H1 (cell line): ENCODE data around the gene SPAG17. TPM values are rescaled to one million over a fixed set of nuclear protein-coding genes. Genes with fewer than 3 reads are reported as not detected.

Experiments used
- CTCF ChIA-PET: fragments of 300-600 bp; sonication (Branson Sonifier 250); formaldehyde crosslinking; loops from one replicate; lab custom pipeline; 2021; ENCODE audit not compliant: partially characterized antibody; lab: Charles Lee
- POLR2A ChIA-PET: fragments of 300-600 bp; sonication (Branson Sonifier 250); formaldehyde crosslinking; loops from one replicate; lab custom pipeline; 2021; ENCODE audit warnings: inconsistent platforms; ENCODE audit not compliant: partially characterized antibody; lab: Charles Lee
- DNase-seq, 2 experiments: peaks; one replicate each; pipeline versions ENCODE4 v3.0.0 to v3.0.0-alpha.2; 2010 to 2022; ENCODE audit warnings: low spot score in 2 of 2, low read depth in 1 of 2, mixed read lengths in 1 of 2
- FAIRE-seq: peaks from 2 replicates; lab custom pipeline; 2011; peaks lifted over from hg19 to GRCh38; lab: Jason Lieb, UNC
- H2AFZ ChIP-seq: 2 replicates; pipeline ENCODE4 v1.8.1; 2012; ENCODE audit warnings: low read length, inconsistent platforms
- H2AK5ac ChIP-seq: 2 replicates; pipeline ENCODE4 v1.6.1; 2013; ENCODE audit warnings: low read depth, low read length
- H2BK120ac ChIP-seq: replicated peaks from 2 replicates; pipeline ENCODE3; 2013; ENCODE audit warnings: low read depth, low read length, inconsistent platforms
- H2BK12ac ChIP-seq: 2 replicates; pipeline ENCODE4 v1.6.1; 2013; ENCODE audit warnings: low read depth, low read length
- H2BK15ac ChIP-seq: 2 replicates; pipeline ENCODE4 v1.6.1; 2013; ENCODE audit warnings: low read length
- H2BK20ac ChIP-seq: 2 replicates; pipeline ENCODE4 v1.6.1; 2013; ENCODE audit warnings: low read length
- H2BK5ac ChIP-seq: 2 replicates; pipeline ENCODE4 v1.6.1; 2013; ENCODE audit warnings: low read depth, low read length
- H3K14ac ChIP-seq: 2 replicates; pipeline ENCODE4 v1.6.1; 2013; ENCODE audit warnings: inconsistent platforms; ENCODE audit not compliant: insufficient read length
- H3K18ac ChIP-seq: 2 replicates; pipeline ENCODE4 v1.6.1; 2013; ENCODE audit warnings: low read length; ENCODE audit errors: extremely low read depth
- H3K23ac ChIP-seq: 2 replicates; pipeline ENCODE4 v1.6.1; 2013; ENCODE audit warnings: inconsistent platforms; ENCODE audit not compliant: insufficient read length
- H3K23me2 ChIP-seq: 2 replicates; pipeline ENCODE4 v1.6.1; 2013; ENCODE audit warnings: low read depth, low read length
- H3K27ac ChIP-seq: 2 replicates; pipeline ENCODE4 v1.6.1; 2011; ENCODE audit warnings: low read depth, low read length, inconsistent platforms
- H3K27me3 ChIP-seq, 4 experiments: replicated peaks in 1 of 4; 1 replicate in 1 of 4; 2 replicates in 3 of 4; pipeline versions ENCODE4 v1.6.1 to v1.8.1; 2011 to 2013; ENCODE audit warnings: low read length in 3 of 4, mild to moderate bottlenecking in 3 of 4, inconsistent platforms in 2 of 4, mixed read lengths in 2 of 4, moderate library complexity in 1 of 4; ENCODE audit not compliant: control insufficient read depth in 3 of 4, insufficient read depth in 3 of 4; ENCODE audit errors: extremely low read depth in 1 of 4
- H3K36me3 ChIP-seq, 4 experiments: 2 replicates each; pipeline versions ENCODE4 v1.6.1 to v1.8.1; 2011 to 2013; ENCODE audit warnings: mild to moderate bottlenecking in 4 of 4, low read length in 3 of 4, moderate library complexity in 2 of 4, control low read depth in 1 of 4, inconsistent platforms in 1 of 4; ENCODE audit not compliant: insufficient read depth in 4 of 4, control insufficient read depth in 2 of 4
- H3K4ac ChIP-seq: replicated peaks from 2 replicates; pipeline ENCODE3; 2013; ENCODE audit warnings: low read length, low read depth, mixed read lengths, inconsistent platforms; ENCODE audit not compliant: insufficient read length
- H3K4me1 ChIP-seq, 4 experiments: replicated peaks in 1 of 4; 1 replicate in 1 of 4; 2 replicates in 3 of 4; pipeline versions ENCODE4 v1.6.1 to v1.8.1; 2011 to 2013; ENCODE audit warnings: low read length in 3 of 4, inconsistent platforms in 2 of 4, mixed read lengths in 1 of 4; ENCODE audit not compliant: insufficient read depth in 4 of 4, control insufficient read depth in 3 of 4
- H3K4me2 ChIP-seq, 2 experiments: 2 replicates each; pipeline versions ENCODE4 v1.6.1 to v1.8.1; 2011 to 2013; ENCODE audit warnings: low read depth in 2 of 2, low read length in 2 of 2, control low read depth in 1 of 2, inconsistent platforms in 1 of 2, mild to moderate bottlenecking in 1 of 2; ENCODE audit not compliant: insufficient read depth in 1 of 2
- H3K4me3 ChIP-seq, 4 experiments: fragments of 200-600, 300-600 bp in 1 of 4; sonication (generic), shearing (Covaris generic), sonication (Bioruptor Twin) in 1 of 4; 2 replicates each; pipeline versions ENCODE4 v1.5.1 to v1.8.1; 2011 to 2016; ENCODE audit warnings: low read length in 4 of 4, low read depth in 3 of 4, control low read depth in 2 of 4, inconsistent platforms in 2 of 4, mild to moderate bottlenecking in 2 of 4, mixed read lengths in 1 of 4, moderate library complexity in 1 of 4; ENCODE audit not compliant: insufficient read depth in 2 of 4; ENCODE audit errors: extremely low read depth in 1 of 4
- H3K56ac ChIP-seq: replicated peaks from 2 replicates; pipeline ENCODE3; 2013; ENCODE audit warnings: low read depth, mild to moderate bottlenecking, mixed read lengths, low read length, inconsistent platforms; ENCODE audit not compliant: insufficient read length
- H3K79me1 ChIP-seq: 2 replicates; pipeline ENCODE4 v1.6.1; 2013; ENCODE audit warnings: low read depth, low read length, control low read depth
- H3K79me2 ChIP-seq, 2 experiments: 2 replicates each; pipeline versions ENCODE4 v1.6.1 to v1.8.1; 2012 to 2013; ENCODE audit warnings: low read length in 2 of 2, mild to moderate bottlenecking in 2 of 2, inconsistent platforms in 1 of 2; ENCODE audit not compliant: insufficient read depth in 2 of 2, control insufficient read depth in 1 of 2
- H3K9ac ChIP-seq, 4 experiments: replicated peaks in 1 of 4; 1 replicate in 1 of 4; 2 replicates in 3 of 4; pipeline versions ENCODE4 v1.6.1 to v1.8.1; 2011 to 2013; ENCODE audit warnings: low read depth in 3 of 4, low read length in 3 of 4, control low read depth in 2 of 4, mild to moderate bottlenecking in 2 of 4, moderate library complexity in 2 of 4, inconsistent platforms in 1 of 4; ENCODE audit errors: extremely low read depth in 1 of 4
- H3K9me3 ChIP-seq, 2 experiments: 2 replicates each; pipeline versions ENCODE4 v1.6.1 to v1.8.1; 2012 to 2013; ENCODE audit warnings: mild to moderate bottlenecking in 2 of 2, moderate library complexity in 2 of 2, control low read depth in 1 of 2, inconsistent platforms in 1 of 2, low read depth in 1 of 2, low read length in 1 of 2, mixed read lengths in 1 of 2; ENCODE audit not compliant: insufficient read depth in 2 of 2
- H4K20me1 ChIP-seq, 2 experiments: replicated peaks in 1 of 2; 2 replicates each; pipeline versions ENCODE3 to v1.8.1; 2011 to 2013; ENCODE audit warnings: inconsistent platforms in 2 of 2, low read length in 2 of 2, mild to moderate bottlenecking in 1 of 2; ENCODE audit not compliant: insufficient read depth in 2 of 2, control insufficient read depth in 1 of 2
- H4K5ac ChIP-seq: 2 replicates; pipeline ENCODE4 v1.6.1; 2013; ENCODE audit warnings: low read length, low read depth, mixed read lengths, inconsistent platforms; ENCODE audit not compliant: insufficient read length
- H4K8ac ChIP-seq: 2 replicates; pipeline ENCODE4 v1.8.0; 2013; ENCODE audit warnings: mild to moderate bottlenecking, moderate library complexity, low read length, inconsistent platforms; ENCODE audit not compliant: insufficient read depth; ENCODE audit errors: extremely low read depth
- H4K91ac ChIP-seq: replicated peaks from 2 replicates; pipeline ENCODE3; 2013; ENCODE audit warnings: low read length, mixed read lengths, inconsistent platforms; ENCODE audit not compliant: insufficient read length
- ZNF274 ChIP-seq: IDR thresholded peaks from 2 replicates; pipeline ENCODE4 v1.7.0; 2012; ENCODE audit warnings: low read length, borderline replicate concordance; ENCODE audit errors: extremely low read depth
- polyA plus RNA-seq, 7 experiments: library from polyadenylated mRNA; depleted of rRNA in 3 of 7; stranded (reverse) in 5 of 7; unstranded in 2 of 7; fragments of >200 nt in 5 of 7; fragments of 200-250 nt in 2 of 7; gene quantifications; 1 replicate in 5 of 7; 2 replicates in 1 of 7; 4 replicates in 1 of 7; pipeline versions ENCODE4 v1.2.1 to v1.2.3, GENCODE V29; 2011 to 2013; ENCODE audit warnings: missing spikeins in 2 of 7, mixed read lengths in 2 of 7
- total RNA-seq: library from RNA; stranded (reverse); fragmentation: NEBNext Ultra II Directional; extraction: Animal tissue kit (Norgen Biotek cat#: 25700); gene quantifications from 2 replicates; pipeline ENCODE4 v1.2.1, GENCODE V29; 2021

Gene SPAG17
- total and polyA plus RNA-seq, 2 of the 8 experiments (the other 6 are each of a cell fraction or from before 2014, with no cell fraction given): 0.56 to 0.62 TPM

GRCh38 chr1:118110580-118110979 is 74.4 kb downstream of the SPAG17 start:
- H2AK5ac ChIP-seq: no peak overlapping the region
- H3K9me3 ChIP-seq: no peaks in the 10 kb centered on the region
- H3K18ac ChIP-seq: no peak overlapping the region
- no peak overlapping the region for H3K27ac ChIP-seq
- no peaks in the 10 kb centered on the region for H3K23me2 ChIP-seq
- no peak overlapping the region for H3K4me3 ChIP-seq
- H3K23ac ChIP-seq: no peak overlapping the region
- H2BK120ac ChIP-seq: no peak overlapping the region
- H2BK15ac ChIP-seq: no peak overlapping the region
- no peaks in the 10 kb centered on the region for H3K79me1 ChIP-seq
- no peaks in the 10 kb centered on the region for H3K27me3 ChIP-seq
- no peak overlapping the region for H2BK5ac ChIP-seq
- H3K4me2 ChIP-seq: no peak overlapping the region
- DNase-seq (no peak), FAIRE-seq (no peak)
- H4K91ac ChIP-seq: no peak overlapping the region
- 0 out of 7 replicates have a peak, but pooled peaks cover 0 to 3% (median 0%) of the 10 kb centered on the region in 4 experiments for H3K4me1 ChIP-seq
- ChIA-PET POLR2A (no interaction called here), CTCF (no interaction called here)
- H4K20me1 ChIP-seq: no peaks in the 10 kb centered on the region
- no peak overlapping the region for H2BK12ac ChIP-seq
- no peak overlapping the region for H2AFZ ChIP-seq
- no peak overlapping the region for H3K4ac ChIP-seq
- no peak overlapping the region for H4K5ac ChIP-seq
- no peak overlapping the region for H3K9ac ChIP-seq
- H3K56ac ChIP-seq: no peak overlapping the region
- no peak for TF ChIP-seq ZNF274
- no peak overlapping the region for H4K8ac ChIP-seq
- H3K79me2 ChIP-seq: no peaks in the 10 kb centered on the region
- no peaks in the 10 kb centered on the region for H3K36me3 ChIP-seq
- H3K14ac ChIP-seq: no peak overlapping the region
- no peak overlapping the region for H2BK20ac ChIP-seq
